GM19468 (cell line): ENCODE results near the gene VTI1A.
"Not testable (repeated sequence)": the region's sequence is repeated elsewhere in the genome, so short reads cannot be mapped to it uniquely, and the experiment has no call there.

Source experiments
- ATAC-seq: cut with Tn5 transposase; IDR thresholded peaks from one replicate; pipeline ENCODE4 v1.9.1; 2021; ENCODE audit warnings: mild to moderate bottlenecking, moderate library complexity, moderate number of reproducible peaks; ENCODE audit not compliant: unreplicated experiment; ENCODE audit errors: extremely low read depth

VTI1A gene

GRCh38 chr10:112535531-112535951 lies 88.5 kb downstream of the VTI1A start:
- ATAC-seq = peak; percentile 30

GRCh38 chr10:112536663-112537062 lies 89.6 kb downstream of the VTI1A start:
- no peak for ATAC-seq

GRCh38 chr10:112538168-112538567 lies 91.2 kb downstream of the VTI1A start:
- ATAC-seq = no peak

- no peak for ATAC-seq
These were observed 92.3 kb downstream of the VTI1A start for GRCh38 chr10:112539340-112539739.

GRCh38 chr10:112542823-112543222 lies 95.8 kb downstream of the VTI1A start:
- not testable (repeated sequence) for ATAC-seq

GRCh38 chr10:112546474-112546873 lies 99.5 kb downstream of the VTI1A start:
- no peak for ATAC-seq

GRCh38 chr10:112548535-112549276 lies 101.7 kb downstream of the VTI1A start:
- no peak for ATAC-seq

- ATAC-seq = no peak
These were observed 105.6 kb downstream of the VTI1A start for GRCh38 chr10:112552593-112553110.

- no peak for ATAC-seq
These were observed 106.3 kb downstream of the VTI1A start for GRCh38 chr10:112553315-112553714.

GRCh38 chr10:112554263-112554662 lies 107.2 kb downstream of the VTI1A start:
- no peak for ATAC-seq

GRCh38 chr10:112557197-112557596 lies 110.2 kb downstream of the VTI1A start:
- no peak for ATAC-seq

- ATAC-seq = no peak
These were observed 111.6 kb downstream of the VTI1A start for GRCh38 chr10:112558476-112559142.

GRCh38 chr10:112559349-112559748 lies 112.3 kb downstream of the VTI1A start:
- ATAC-seq = no peak

- no peak for ATAC-seq
These were observed 115.1 kb downstream of the VTI1A start for GRCh38 chr10:112562122-112562521.

GRCh38 chr10:112562809-112563663 lies 116.0 kb downstream of the VTI1A start:
- no peak for ATAC-seq

GRCh38 chr10:112564337-112564736 lies 117.3 kb downstream of the VTI1A start:
- ATAC-seq = no peak

- no peak for ATAC-seq
These were observed 118.5 kb downstream of the VTI1A start for GRCh38 chr10:112565434-112566053.

GRCh38 chr10:112570585-112570984 lies 123.6 kb downstream of the VTI1A start:
- no peak for ATAC-seq

- no peak for ATAC-seq
These were observed 132.6 kb downstream of the VTI1A start for GRCh38 chr10:112579578-112579977.

- no peak for ATAC-seq
These were observed 133.3 kb downstream of the VTI1A start for GRCh38 chr10:112580267-112580666.
